H1 (cell line): Measurements from ENCODE around the gene RAB9B. TPM values are rescaled to one million over a fixed set of nuclear protein-coding genes. Genes with fewer than 3 reads are reported as not detected.

ENCODE experiments used
- ZNF274 ChIP-seq: IDR thresholded peaks from 2 replicates; pipeline ENCODE4 v1.7.0; 2012; ENCODE audit warnings: low read length, borderline replicate concordance; ENCODE audit errors: extremely low read depth
- polyA plus RNA-seq, 7 experiments: library from polyadenylated mRNA; depleted of rRNA in 3 of 7; stranded (reverse) in 5 of 7; unstranded in 2 of 7; fragments of >200 nt in 5 of 7; fragments of 200-250 nt in 2 of 7; gene quantifications; 1 replicate in 5 of 7; 2 replicates in 1 of 7; 4 replicates in 1 of 7; pipeline versions ENCODE4 v1.2.1 to v1.2.3, GENCODE V29; 2011 to 2013; ENCODE audit warnings: missing spikeins in 2 of 7, mixed read lengths in 2 of 7
- total RNA-seq: library from RNA; stranded (reverse); fragmentation: NEBNext Ultra II Directional; extraction: Animal tissue kit (Norgen Biotek cat#: 25700); gene quantifications from 2 replicates; pipeline ENCODE4 v1.2.1, GENCODE V29; 2021
- TF ChIP-seq, protein P1 (sequence below): fragments of 300-600 bp; sonication (generic); IDR thresholded peaks from 2 replicates; pipeline ENCODE4 v1.7.1; 2012; ENCODE audit warnings: low read length, moderate library complexity, mild to moderate bottlenecking, inconsistent platforms; ENCODE audit not compliant: insufficient replicate concordance

The RAB9B gene
- total and polyA plus RNA-seq, 2 of the 8 experiments (the other 6 are each of a cell fraction or from before 2014, with no cell fraction given) = 0.26 to 0.56 TPM

DNA sequence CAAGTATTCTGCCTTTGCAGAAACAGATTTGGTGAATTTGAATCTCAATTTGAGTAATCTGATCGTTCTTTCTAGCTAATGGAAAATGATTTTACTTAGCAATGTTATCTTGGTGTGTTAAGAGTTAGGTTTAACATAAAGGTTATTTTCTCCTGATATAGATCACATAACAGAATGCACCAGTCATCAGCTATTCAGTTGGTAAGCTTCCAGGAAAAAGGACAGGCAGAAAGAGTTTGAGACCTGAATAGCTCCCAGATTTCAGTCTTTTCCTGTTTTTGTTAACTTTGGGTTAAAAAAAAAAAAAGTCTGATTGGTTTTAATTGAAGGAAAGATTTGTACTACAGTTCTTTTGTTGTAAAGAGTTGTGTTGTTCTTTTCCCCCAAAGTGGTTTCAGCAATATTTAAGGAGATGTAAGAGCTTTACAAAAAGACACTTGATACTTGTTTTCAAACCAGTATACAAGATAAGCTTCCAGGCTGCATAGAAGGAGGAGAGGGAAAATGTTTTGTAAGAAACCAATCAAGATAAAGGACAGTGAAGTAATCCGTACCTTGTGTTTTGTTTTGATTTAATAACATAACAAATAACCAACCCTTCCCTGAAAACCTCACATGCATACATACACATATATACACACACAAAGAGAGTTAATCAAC is 40.1 kb downstream of the RAB9B start (continued):
- TF ChIP-seq ZNF274 = no peak
- TF ChIP-seq, protein P1, sequence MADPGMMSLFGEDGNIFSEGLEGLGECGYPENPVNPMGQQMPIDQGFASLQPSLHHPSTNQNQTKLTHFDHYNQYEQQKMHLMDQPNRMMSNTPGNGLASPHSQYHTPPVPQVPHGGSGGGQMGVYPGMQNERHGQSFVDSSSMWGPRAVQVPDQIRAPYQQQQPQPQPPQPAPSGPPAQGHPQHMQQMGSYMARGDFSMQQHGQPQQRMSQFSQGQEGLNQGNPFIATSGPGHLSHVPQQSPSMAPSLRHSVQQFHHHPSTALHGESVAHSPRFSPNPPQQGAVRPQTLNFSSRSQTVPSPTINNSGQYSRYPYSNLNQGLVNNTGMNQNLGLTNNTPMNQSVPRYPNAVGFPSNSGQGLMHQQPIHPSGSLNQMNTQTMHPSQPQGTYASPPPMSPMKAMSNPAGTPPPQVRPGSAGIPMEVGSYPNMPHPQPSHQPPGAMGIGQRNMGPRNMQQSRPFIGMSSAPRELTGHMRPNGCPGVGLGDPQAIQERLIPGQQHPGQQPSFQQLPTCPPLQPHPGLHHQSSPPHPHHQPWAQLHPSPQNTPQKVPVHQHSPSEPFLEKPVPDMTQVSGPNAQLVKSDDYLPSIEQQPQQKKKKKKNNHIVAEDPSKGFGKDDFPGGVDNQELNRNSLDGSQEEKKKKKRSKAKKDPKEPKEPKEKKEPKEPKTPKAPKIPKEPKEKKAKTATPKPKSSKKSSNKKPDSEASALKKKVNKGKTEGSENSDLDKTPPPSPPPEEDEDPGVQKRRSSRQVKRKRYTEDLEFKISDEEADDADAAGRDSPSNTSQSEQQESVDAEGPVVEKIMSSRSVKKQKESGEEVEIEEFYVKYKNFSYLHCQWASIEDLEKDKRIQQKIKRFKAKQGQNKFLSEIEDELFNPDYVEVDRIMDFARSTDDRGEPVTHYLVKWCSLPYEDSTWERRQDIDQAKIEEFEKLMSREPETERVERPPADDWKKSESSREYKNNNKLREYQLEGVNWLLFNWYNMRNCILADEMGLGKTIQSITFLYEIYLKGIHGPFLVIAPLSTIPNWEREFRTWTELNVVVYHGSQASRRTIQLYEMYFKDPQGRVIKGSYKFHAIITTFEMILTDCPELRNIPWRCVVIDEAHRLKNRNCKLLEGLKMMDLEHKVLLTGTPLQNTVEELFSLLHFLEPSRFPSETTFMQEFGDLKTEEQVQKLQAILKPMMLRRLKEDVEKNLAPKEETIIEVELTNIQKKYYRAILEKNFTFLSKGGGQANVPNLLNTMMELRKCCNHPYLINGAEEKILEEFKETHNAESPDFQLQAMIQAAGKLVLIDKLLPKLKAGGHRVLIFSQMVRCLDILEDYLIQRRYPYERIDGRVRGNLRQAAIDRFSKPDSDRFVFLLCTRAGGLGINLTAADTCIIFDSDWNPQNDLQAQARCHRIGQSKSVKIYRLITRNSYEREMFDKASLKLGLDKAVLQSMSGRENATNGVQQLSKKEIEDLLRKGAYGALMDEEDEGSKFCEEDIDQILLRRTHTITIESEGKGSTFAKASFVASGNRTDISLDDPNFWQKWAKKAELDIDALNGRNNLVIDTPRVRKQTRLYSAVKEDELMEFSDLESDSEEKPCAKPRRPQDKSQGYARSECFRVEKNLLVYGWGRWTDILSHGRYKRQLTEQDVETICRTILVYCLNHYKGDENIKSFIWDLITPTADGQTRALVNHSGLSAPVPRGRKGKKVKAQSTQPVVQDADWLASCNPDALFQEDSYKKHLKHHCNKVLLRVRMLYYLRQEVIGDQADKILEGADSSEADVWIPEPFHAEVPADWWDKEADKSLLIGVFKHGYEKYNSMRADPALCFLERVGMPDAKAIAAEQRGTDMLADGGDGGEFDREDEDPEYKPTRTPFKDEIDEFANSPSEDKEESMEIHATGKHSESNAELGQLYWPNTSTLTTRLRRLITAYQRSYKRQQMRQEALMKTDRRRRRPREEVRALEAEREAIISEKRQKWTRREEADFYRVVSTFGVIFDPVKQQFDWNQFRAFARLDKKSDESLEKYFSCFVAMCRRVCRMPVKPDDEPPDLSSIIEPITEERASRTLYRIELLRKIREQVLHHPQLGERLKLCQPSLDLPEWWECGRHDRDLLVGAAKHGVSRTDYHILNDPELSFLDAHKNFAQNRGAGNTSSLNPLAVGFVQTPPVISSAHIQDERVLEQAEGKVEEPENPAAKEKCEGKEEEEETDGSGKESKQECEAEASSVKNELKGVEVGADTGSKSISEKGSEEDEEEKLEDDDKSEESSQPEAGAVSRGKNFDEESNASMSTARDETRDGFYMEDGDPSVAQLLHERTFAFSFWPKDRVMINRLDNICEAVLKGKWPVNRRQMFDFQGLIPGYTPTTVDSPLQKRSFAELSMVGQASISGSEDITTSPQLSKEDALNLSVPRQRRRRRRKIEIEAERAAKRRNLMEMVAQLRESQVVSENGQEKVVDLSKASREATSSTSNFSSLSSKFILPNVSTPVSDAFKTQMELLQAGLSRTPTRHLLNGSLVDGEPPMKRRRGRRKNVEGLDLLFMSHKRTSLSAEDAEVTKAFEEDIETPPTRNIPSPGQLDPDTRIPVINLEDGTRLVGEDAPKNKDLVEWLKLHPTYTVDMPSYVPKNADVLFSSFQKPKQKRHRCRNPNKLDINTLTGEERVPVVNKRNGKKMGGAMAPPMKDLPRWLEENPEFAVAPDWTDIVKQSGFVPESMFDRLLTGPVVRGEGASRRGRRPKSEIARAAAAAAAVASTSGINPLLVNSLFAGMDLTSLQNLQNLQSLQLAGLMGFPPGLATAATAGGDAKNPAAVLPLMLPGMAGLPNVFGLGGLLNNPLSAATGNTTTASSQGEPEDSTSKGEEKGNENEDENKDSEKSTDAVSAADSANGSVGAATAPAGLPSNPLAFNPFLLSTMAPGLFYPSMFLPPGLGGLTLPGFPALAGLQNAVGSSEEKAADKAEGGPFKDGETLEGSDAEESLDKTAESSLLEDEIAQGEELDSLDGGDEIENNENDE = no peak
